ENCODE results near the gene RNF217.

- TF ChIP-seq CREB5 (CRISPR knock-in tag; IDR thresholded peaks at IDR 0.05; ENCODE audit: low read depth) (no peak), ZFP3 (CRISPR knock-in tag; IDR thresholded peaks at IDR 0.05) (no peak), TCF4 (CRISPR knock-in tag; IDR thresholded peaks at IDR 0.05; ENCODE audit: borderline replicate concordance) (no peak), ZFP30 (CRISPR knock-in tag; IDR thresholded peaks at IDR 0.05) (no peak), SNAI2 (CRISPR knock-in tag; IDR thresholded peaks at IDR 0.05) (no peak), GLIS3 (CRISPR knock-in tag; IDR thresholded peaks at IDR 0.05) (no peak), RARB (CRISPR knock-in tag; IDR thresholded peaks at IDR 0.05) (no peak), ARNTL (CRISPR knock-in tag; IDR thresholded peaks at IDR 0.05; ENCODE audit: borderline replicate concordance, low read depth) (no peak)
Measured at GRCh38 chr6:125083684-125083990, 121.4 kb downstream of the RNF217 start.

Measured in SK-N-SH treated with all-trans-retinoic acid at 6 μM for 48 hours (cell line).